NB4 (cell line): ENCODE results near the gene MYH9.

ENCODE experiments used
- MYC ChIP-seq: IDR thresholded peaks from 2 replicates; pipeline ENCODE4 v1.6.1; 2011; ENCODE audit warnings: low read depth, low read length
- POLR2A ChIP-seq: IDR thresholded peaks from 2 replicates; pipeline ENCODE4 v1.6.1; 2011; ENCODE audit warnings: mild to moderate bottlenecking; ENCODE audit not compliant: insufficient read length; ENCODE audit errors: extremely low read depth
- TF ChIP-seq, protein P1 (sequence below): IDR thresholded peaks from one replicate; pipeline ENCODE4 v1.5.1; 2012; ENCODE audit warnings: low read depth, low read length
- TF ChIP-seq, protein P2 (sequence below): IDR thresholded peaks from 2 replicates; pipeline ENCODE4 v1.6.1; 2011; ENCODE audit warnings: low read depth, low read length

DNA sequence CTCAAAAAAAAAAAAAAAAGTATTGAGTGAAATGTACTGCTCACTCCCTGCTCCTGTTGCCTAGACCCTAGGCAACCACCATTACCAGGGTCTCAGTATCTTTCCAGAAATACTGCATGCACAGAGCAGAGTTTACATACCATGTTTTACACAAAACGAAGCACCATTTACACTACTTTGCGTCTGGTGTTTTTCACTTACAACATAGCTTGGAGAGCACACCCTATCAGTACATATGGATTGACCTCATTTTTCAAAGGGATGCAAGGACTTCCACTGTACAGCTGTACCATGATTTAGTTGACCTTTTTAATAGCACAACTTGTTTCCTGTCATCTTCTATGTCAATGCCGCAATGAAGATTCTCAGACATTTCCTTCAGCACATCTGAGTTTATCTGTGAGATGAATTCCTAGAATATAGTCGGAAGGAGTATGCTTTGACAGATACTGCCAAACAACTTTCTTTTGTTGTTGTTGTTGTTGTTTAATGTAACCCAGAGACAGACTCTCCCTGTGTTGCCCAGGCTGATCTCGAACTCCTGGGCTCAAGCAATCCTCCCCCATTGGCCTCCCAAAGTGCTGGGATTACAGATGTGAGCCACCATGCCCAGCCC, 6.1 kb downstream of the MYH9 start:
- TF ChIP-seq, protein P1, sequence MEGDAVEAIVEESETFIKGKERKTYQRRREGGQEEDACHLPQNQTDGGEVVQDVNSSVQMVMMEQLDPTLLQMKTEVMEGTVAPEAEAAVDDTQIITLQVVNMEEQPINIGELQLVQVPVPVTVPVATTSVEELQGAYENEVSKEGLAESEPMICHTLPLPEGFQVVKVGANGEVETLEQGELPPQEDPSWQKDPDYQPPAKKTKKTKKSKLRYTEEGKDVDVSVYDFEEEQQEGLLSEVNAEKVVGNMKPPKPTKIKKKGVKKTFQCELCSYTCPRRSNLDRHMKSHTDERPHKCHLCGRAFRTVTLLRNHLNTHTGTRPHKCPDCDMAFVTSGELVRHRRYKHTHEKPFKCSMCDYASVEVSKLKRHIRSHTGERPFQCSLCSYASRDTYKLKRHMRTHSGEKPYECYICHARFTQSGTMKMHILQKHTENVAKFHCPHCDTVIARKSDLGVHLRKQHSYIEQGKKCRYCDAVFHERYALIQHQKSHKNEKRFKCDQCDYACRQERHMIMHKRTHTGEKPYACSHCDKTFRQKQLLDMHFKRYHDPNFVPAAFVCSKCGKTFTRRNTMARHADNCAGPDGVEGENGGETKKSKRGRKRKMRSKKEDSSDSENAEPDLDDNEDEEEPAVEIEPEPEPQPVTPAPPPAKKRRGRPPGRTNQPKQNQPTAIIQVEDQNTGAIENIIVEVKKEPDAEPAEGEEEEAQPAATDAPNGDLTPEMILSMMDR, result no peak
- TF ChIP-seq POLR2A (no peak), MYC (no peak)
- TF ChIP-seq, protein P2, sequence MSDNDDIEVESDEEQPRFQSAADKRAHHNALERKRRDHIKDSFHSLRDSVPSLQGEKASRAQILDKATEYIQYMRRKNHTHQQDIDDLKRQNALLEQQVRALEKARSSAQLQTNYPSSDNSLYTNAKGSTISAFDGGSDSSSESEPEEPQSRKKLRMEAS, result no peak
